Activated B cell treated with CpG ODN at 0.5 μM for 24 hours (primary cell): ENCODE data around the gene PRR5L. TPM values are rescaled to one million over a fixed set of nuclear protein-coding genes. Genes with fewer than 3 reads are reported as not detected.

Experiments used
- ATAC-seq: fragments of 200-7000 bp; cut with Tn5 transposase; one replicate; pipeline ENCODE4 v1.10.0; 2021; ENCODE audit warnings: low read depth, mild to moderate bottlenecking, moderate library complexity
- CTCF ChIA-PET: fragments of 350-600 bp; sonication (Branson Sonifier 250); formaldehyde crosslinking; loops from one replicate; lab custom pipeline; 2021; ENCODE audit warnings: antibody characterized with exemption; lab: Charles Lee
- POLR2A ChIA-PET: fragments of 350-600 bp; sonication (Branson Sonifier 250); formaldehyde crosslinking; loops from one replicate; lab custom pipeline; 2021; ENCODE audit warnings: antibody characterized with exemption; lab: Charles Lee
- DNase-seq: peaks from one replicate; pipeline ENCODE4 v3.0.0; 2022
- H3K27ac Mint-ChIP-seq: one replicate; pipeline ENCODE4 v1.8.0; 2020; ENCODE audit warnings: mixed read lengths
- H3K27me3 Mint-ChIP-seq: one replicate; pipeline ENCODE4 v1.8.0; 2021; ENCODE audit warnings: mixed read lengths
- H3K36me3 Mint-ChIP-seq: one replicate; pipeline ENCODE4 v1.8.0; 2021; ENCODE audit warnings: low read depth, mixed read lengths
- H3K4me1 Mint-ChIP-seq: one replicate; pipeline ENCODE4 v1.8.0; 2021; ENCODE audit warnings: mixed read lengths
- H3K4me3 Mint-ChIP-seq: one replicate; pipeline ENCODE4 v1.8.0; 2020; ENCODE audit warnings: mild to moderate bottlenecking, mixed read lengths
- H3K9me3 Mint-ChIP-seq: one replicate; pipeline ENCODE4 v1.8.0; 2020; ENCODE audit warnings: mixed read lengths
- CTCF ChIP-seq: fragments of 200-600 bp; IDR thresholded peaks from one replicate; pipeline ENCODE4 v1.8.0; 2022; ENCODE audit warnings: antibody characterized with exemption, mild to moderate bottlenecking
- intact Hi-C: fragments of 100-400 bp; cut with micrococcal nuclease; formaldehyde crosslinking; loops from one replicate; pipeline ENCODE4 v1.15.1; 2024
- total RNA-seq: library from RNA; stranded (reverse); gene quantifications from 2 replicates; pipeline ENCODE4 v1.2.3, GENCODE V29; 2022

Gene PRR5L
- total RNA-seq, 1 donor from 2014 or later: 1.0 TPM

- Mint-ChIP-seq H3K4me1 (no peaks in the 10 kb centered on the region), H3K36me3 (no peaks in the 10 kb centered on the region), H3K27ac (no peak overlapping the region), H3K9me3 (peaks cover 2% of the 10 kb centered on the region), H3K27me3 (peaks cover 24% of the 10 kb centered on the region), H3K4me3 (no peak overlapping the region)
- no peak for DNase-seq
- no peak for ATAC-seq
- intact Hi-C loops: no loop called here
- CTCF ChIA-PET: no interaction called here
- TF ChIP-seq CTCF: no peak
- POLR2A ChIA-PET: no interaction called here
Observed at GRCh38 chr11:36253238-36253637, 42.9 kb upstream of the PRR5L start.

- POLR2A ChIA-PET: no interaction called here
- intact Hi-C loops: no loop called here
- CTCF ChIA-PET: interaction anchor here (1.2 kb wide), 1 partner anchor 11 kb away, joined by 3 read pairs; no protein-coding TSS in a partner anchor
Observed at GRCh38 chr11:36254713-36255112, 41.4 kb upstream of the PRR5L start.

GRCh38 chr11:36257351-36257750 lies 38.7 kb upstream of the PRR5L start:
- ChIA-PET CTCF (interaction anchor here (1.1 to 2.2 kb wide), 3 partner anchors 8 to 10 kb away, joined by 3 to 8 read pairs (median 5); no protein-coding TSS in a partner anchor), POLR2A (no interaction called here)
- H3K9me3 Mint-ChIP-seq: no peaks in the 10 kb centered on the region
- intact Hi-C loops: no loop called here
- DNase-seq (no peak), ATAC-seq (no peak)
- TF ChIP-seq CTCF: no peak
- no peaks in the 10 kb centered on the region for H3K36me3 Mint-ChIP-seq
- peaks cover 25% of the 10 kb centered on the region for H3K27me3 Mint-ChIP-seq
- H3K27ac Mint-ChIP-seq: no peak overlapping the region
- no peaks in the 10 kb centered on the region for H3K4me1 Mint-ChIP-seq
- H3K4me3 Mint-ChIP-seq: no peak overlapping the region

More at GRCh38 chr11:36254713-36255112, 41.4 kb upstream of the PRR5L start:
- no peak for ATAC-seq
- H3K36me3 Mint-ChIP-seq: no peaks in the 10 kb centered on the region
- no peak for DNase-seq
- TF ChIP-seq CTCF: no peak
- peaks cover 2% of the 10 kb centered on the region for H3K9me3 Mint-ChIP-seq
- H3K27me3 Mint-ChIP-seq: peaks cover 29% of the 10 kb centered on the region
- no peaks in the 10 kb centered on the region for H3K4me1 Mint-ChIP-seq
- no peak overlapping the region for H3K4me3 Mint-ChIP-seq
- no peak overlapping the region for H3K27ac Mint-ChIP-seq

- ChIA-PET CTCF (interaction anchor here (0.8 to 1.3 kb wide), 6 partner anchors 10 to 648 kb away, joined by 3 to 5 read pairs (median 3); no protein-coding TSS in a partner anchor), POLR2A (no interaction called here)
- no peak for DNase-seq
Observed at GRCh38 chr11:36258730-36259360, 37.2 kb upstream of the PRR5L start.

More at GRCh38 chr11:36258730-36259360, 37.2 kb upstream of the PRR5L start:
- peaks cover 30% of the 10 kb centered on the region for H3K27me3 Mint-ChIP-seq
- ATAC-seq: no peak
- no peaks in the 10 kb centered on the region for H3K36me3 Mint-ChIP-seq
- H3K9me3 Mint-ChIP-seq: no peaks in the 10 kb centered on the region
- no peak overlapping the region for H3K27ac Mint-ChIP-seq
- H3K4me3 Mint-ChIP-seq: no peak overlapping the region
- no peaks in the 10 kb centered on the region for H3K4me1 Mint-ChIP-seq
- no peak for TF ChIP-seq CTCF
- intact Hi-C loops: no loop called here
